GM12878 (cell line): ENCODE data around the gene DNAJC3. TPM values are rescaled to one million over a fixed set of nuclear protein-coding genes. Genes with fewer than 3 reads are reported as not detected.

Experiments
- ATAC-seq: fragments of 200-7000 bp; cut with Tn5 transposase; 3 replicates; pipeline ENCODE4 v1.9.1; 2020; ENCODE audit warnings: mild to moderate bottlenecking, moderate library complexity
- BruUV-seq: library from RNA; stranded (reverse); fragments of 400-500 nt; replicated peaks from 2 replicates; lab custom pipeline; 2021; lab: Mats Ljungman, UMichigan
- CTCF ChIA-PET: fragments of 300-600 bp; sonication (Branson Sonifier 250); formaldehyde crosslinking; extraction: SDS; loops from one replicate; lab custom pipeline; 2021; ENCODE audit warnings: inconsistent platforms; lab: Yijun Ruan, JAX
- POLR2A ChIA-PET: fragments of 350-600 bp; formaldehyde crosslinking; extraction: SDS; loops from one replicate; lab custom pipeline; 2021; ENCODE audit warnings: inconsistent platforms; lab: Charles Lee
- RAD21 ChIA-PET: fragments of 300-600 bp; sonication (Branson Sonifier 250); formaldehyde crosslinking; loops from one replicate; lab custom pipeline; 2023; ENCODE audit warnings: antibody characterized with exemption; ENCODE audit not compliant: unreplicated experiment; lab: Charles Lee
- SMC1A ChIA-PET: fragments of 300-600 bp; sonication (Branson Sonifier 250); formaldehyde crosslinking; loops from one replicate; lab custom pipeline; 2023; ENCODE audit not compliant: unreplicated experiment, uncharacterized antibody; lab: Charles Lee
- DNase-seq: peaks from one replicate; pipeline ENCODE4 v3.0.0-alpha.2; 2011; ENCODE audit warnings: low read depth, low spot score
- FAIRE-seq: peaks from 3 replicates; lab custom pipeline; 2011; peaks lifted over from hg19 to GRCh38; lab: Jason Lieb, UNC
- H2AFZ ChIP-seq: 2 replicates; pipeline ENCODE4 v1.6.0; 2011; ENCODE audit warnings: low read depth, low read length, control low read depth; ENCODE audit not compliant: control insufficient read depth
- H3K27ac ChIP-seq: 2 replicates; pipeline ENCODE4 v1.5.1; 2011; ENCODE audit warnings: control low read depth; ENCODE audit not compliant: control insufficient read depth, insufficient read depth
- H3K27me3 ChIP-seq, 2 experiments: replicated peaks in 1 of 2; 2 replicates each; pipeline versions ENCODE4 v1.6.0 to v1.6.1; 2011; ENCODE audit warnings: low read length in 1 of 2; ENCODE audit not compliant: control insufficient read depth in 2 of 2, insufficient read depth in 2 of 2
- H3K36me3 ChIP-seq, 2 experiments: 2 replicates each; pipeline ENCODE4 v1.5.1; 2011; ENCODE audit warnings: low read length in 1 of 2; ENCODE audit not compliant: control insufficient read depth in 2 of 2, insufficient read depth in 2 of 2
- H3K4me1 ChIP-seq: 2 replicates; pipeline ENCODE4 v1.6.1; 2011; ENCODE audit warnings: mild to moderate bottlenecking, low read length, moderate library complexity, mixed read lengths; ENCODE audit not compliant: control insufficient read depth, insufficient read depth
- H3K4me2 ChIP-seq: 2 replicates; pipeline ENCODE4 v1.6.0; 2011; ENCODE audit warnings: control low read depth; ENCODE audit not compliant: control insufficient read depth, insufficient read depth
- H3K4me3 ChIP-seq: fragments of 200-600 bp; sonication (generic); 2 replicates; pipeline ENCODE4 v1.5.1; 2016
- H3K79me2 ChIP-seq: 2 replicates; pipeline ENCODE4 v1.6.0; 2011; ENCODE audit warnings: low read length; ENCODE audit not compliant: control insufficient read depth, insufficient read depth
- H3K9ac ChIP-seq: 2 replicates; pipeline ENCODE4 v1.8.0; 2011; ENCODE audit warnings: low read length, control low read depth, mixed read lengths; ENCODE audit not compliant: control insufficient read depth, insufficient read depth
- H3K9me3 ChIP-seq: replicated peaks from 3 replicates; pipeline ENCODE4 v1.5.1; 2011; ENCODE audit warnings: mild to moderate bottlenecking, low read length; ENCODE audit not compliant: control insufficient read depth, insufficient read depth
- H4K20me1 ChIP-seq: 2 replicates; pipeline ENCODE4 v1.6.0; 2011; ENCODE audit not compliant: control insufficient read depth, insufficient read depth
- CREB1 ChIP-seq: IDR thresholded peaks from 2 replicates; pipeline ENCODE4 v1.6.1; 2012; ENCODE audit warnings: low read depth, mild to moderate bottlenecking, inconsistent platforms
- EP300 ChIP-seq, 2 experiments: fragments of 150-350 bp in 1 of 2; IDR thresholded peaks; 2 replicates each; pipeline ENCODE4 v1.6.1; 2011 to 2012; ENCODE audit warnings: low read depth in 2 of 2, low read length in 2 of 2, borderline replicate concordance in 1 of 2, improper control_type of control experiment in 1 of 2, inconsistent platforms in 1 of 2; ENCODE audit not compliant: control insufficient read depth in 1 of 2
- POLR2AphosphoS2 ChIP-seq: IDR thresholded peaks from 2 replicates; pipeline ENCODE4 v1.6.1; 2011; ENCODE audit warnings: low read depth, mild to moderate bottlenecking, low read length, improper control_type of control experiment, moderate library complexity
- SUZ12 ChIP-seq: fragments of 200-600 bp; sonication (generic); IDR thresholded peaks from one replicate; pipeline ENCODE4 v1.6.1; 2018; ENCODE audit warnings: antibody characterized with exemption, mild to moderate bottlenecking; ENCODE audit not compliant: unreplicated experiment
- TCF3 ChIP-seq: IDR thresholded peaks from 2 replicates; pipeline ENCODE4 v1.6.1; 2012; ENCODE audit warnings: low read depth, mild to moderate bottlenecking, low read length, borderline replicate concordance; ENCODE audit not compliant: insufficient read depth
- ZNF274 ChIP-seq: IDR thresholded peaks from one replicate; pipeline ENCODE4 v1.8.0; 2011; ENCODE audit not compliant: insufficient read length, insufficient read depth
- WGBS: methylation state at CpG from one replicate; pipeline ENCODE4 v1.1.6; 2016; ENCODE audit warnings: low lambda C conversion rate; ENCODE audit not compliant: insufficient replicate concordance, insufficient coverage; ENCODE audit errors: missing lambda C conversion rate; 5-methylcytosine and 5-hydroxymethylcytosine counted together
- in situ Hi-C: fragments of 300-500 bp; cut with MboI; formaldehyde crosslinking; loops from 9 replicates; pipeline ENCODE4 v1.14.3; 2018; ENCODE audit warnings: mixed read lengths
- intact Hi-C: fragments of 100-400 bp; cut with micrococcal nuclease; formaldehyde crosslinking; loops from one replicate; pipeline ENCODE4 v1.14.2; 2022; ENCODE audit not compliant: unreplicated experiment
- polyA plus RNA-seq, 11 experiments: library from polyadenylated mRNA; depleted of rRNA in 4 of 11; unstranded in 6 of 11; stranded (reverse) in 5 of 11; fragments of >200 nt; fragmentation: Nextera tagmentation in 4 of 11; fragmentation: Illumina TruSeq in 1 of 11; extraction: Ambion mirVana in 4 of 11; extraction: Trizol in 1 of 11; gene quantifications; 1 replicate in 1 of 11; 2 replicates in 10 of 11; pipeline versions ENCODE4 v1.2.1 to v1.2.3, GENCODE V29; 2011 to 2016; ENCODE audit warnings: inconsistent platforms in 2 of 11, missing spikeins in 2 of 11, low read depth in 1 of 11
- total RNA-seq, 4 experiments: library from RNA; depleted of rRNA in 3 of 4; stranded (reverse); fragments of >200 nt in 3 of 4; fragmentation: Illumina TruSeq in 1 of 4; extraction: Trizol in 1 of 4; gene quantifications; 2 replicates each; pipeline versions ENCODE4 v1.2.1 to v1.2.3, GENCODE V29; 2013 to 2021
- TF ChIP-seq, protein P1 (sequence below): fragments of 150-350 bp; IDR thresholded peaks from 2 replicates; pipeline ENCODE4 v1.6.1; 2014; ENCODE audit warnings: mild to moderate bottlenecking, low read depth, low read length
- TF ChIP-seq, protein P2 (sequence below): fragments of 450-650 bp; IDR thresholded peaks from 2 replicates; pipeline ENCODE4 v1.6.1; 2017; ENCODE audit warnings: low read depth, mild to moderate bottlenecking, moderate library complexity
- TF ChIP-seq, protein P3 (sequence below): fragments of 450-650 bp; formaldehyde crosslinking; IDR thresholded peaks from 2 replicates; pipeline ENCODE4 v1.4.0; 2020; ENCODE audit warnings: mild to moderate bottlenecking, moderate library complexity

DNAJC3 gene
- total and polyA plus RNA-seq, 10 of the 15 experiments (the other 5 are each of a cell fraction or from before 2014, with no cell fraction given): 9.3 to 37.4 (median 19.0) TPM

DNA sequence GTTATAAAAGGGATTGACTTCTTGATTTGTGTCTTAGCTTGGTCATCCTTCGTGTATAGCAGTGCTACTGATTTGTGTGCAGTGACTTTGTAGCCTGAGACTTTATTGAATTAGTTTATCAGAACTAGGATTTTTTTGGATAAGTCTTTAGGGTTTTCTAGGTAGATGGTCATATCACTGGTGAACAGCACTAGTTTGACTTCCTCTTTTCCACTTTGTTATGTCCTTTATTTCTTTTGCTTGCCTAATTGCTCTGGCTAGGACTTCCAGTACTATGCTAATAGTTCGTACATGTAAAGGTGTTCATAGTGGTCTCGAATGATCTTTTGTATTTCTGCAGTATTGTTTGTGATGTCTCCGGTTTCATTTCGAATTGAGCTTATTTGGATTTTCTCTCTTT lies 145.4 kb downstream of the DNAJC3 start:
- ChIA-PET POLR2A (no interaction called here), CTCF (interaction anchor here (1.1 to 5.2 kb wide), 2 partner anchors 13 to 285 kb away, joined by 3 to 44 read pairs; no protein-coding TSS in a partner anchor), SMC1A (interaction anchor here (0.9 to 1.6 kb wide), 4 partner anchors 11 to 22 kb away, joined by 3 to 5 read pairs (median 4); no protein-coding TSS in a partner anchor), RAD21 (no interaction called here)
- Histone ChIP-seq H3K79me2 (no peaks in the 10 kb centered on the region), H2AFZ (no peak overlapping the region), H3K36me3 (peaks cover 0 to 2% of the 10 kb centered on the region in 2 experiments; a peak in 1 of 4 replicates), H3K27ac (no peak overlapping the region), H3K4me1 (no peaks in the 10 kb centered on the region), H3K27me3 (no peaks in the 10 kb centered on the region), H3K9ac (no peak overlapping the region), H3K4me2 (no peak overlapping the region), H4K20me1 (no peaks in the 10 kb centered on the region), H3K4me3 (no peak overlapping the region), H3K9me3 (no peaks in the 10 kb centered on the region)
- 90% methylated on average over 5 of the region's 5 CpGs for WGBS
- intact Hi-C loops (no loop called here), in situ Hi-C loops (no loop called here)
- BruUV-seq: no TSS peak
- ATAC-seq (no peak), FAIRE-seq (no peak), DNase-seq (no peak)
- TF ChIP-seq TCF3 (no peak), EP300 (IDR thresholded peaks at IDR 0.05; ENCODE audit: borderline replicate concordance in 1 of 2, control insufficient read depth in 1 of 2, low read depth in 2 of 2, low read length in 2 of 2) (no peak), CREB1 (no peak), POLR2AphosphoS2 (no peak), ZNF274 (no peak), SUZ12 (no peak)
- TF ChIP-seq, protein P1, sequence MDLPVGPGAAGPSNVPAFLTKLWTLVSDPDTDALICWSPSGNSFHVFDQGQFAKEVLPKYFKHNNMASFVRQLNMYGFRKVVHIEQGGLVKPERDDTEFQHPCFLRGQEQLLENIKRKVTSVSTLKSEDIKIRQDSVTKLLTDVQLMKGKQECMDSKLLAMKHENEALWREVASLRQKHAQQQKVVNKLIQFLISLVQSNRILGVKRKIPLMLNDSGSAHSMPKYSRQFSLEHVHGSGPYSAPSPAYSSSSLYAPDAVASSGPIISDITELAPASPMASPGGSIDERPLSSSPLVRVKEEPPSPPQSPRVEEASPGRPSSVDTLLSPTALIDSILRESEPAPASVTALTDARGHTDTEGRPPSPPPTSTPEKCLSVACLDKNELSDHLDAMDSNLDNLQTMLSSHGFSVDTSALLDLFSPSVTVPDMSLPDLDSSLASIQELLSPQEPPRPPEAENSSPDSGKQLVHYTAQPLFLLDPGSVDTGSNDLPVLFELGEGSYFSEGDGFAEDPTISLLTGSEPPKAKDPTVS: no peak
- TF ChIP-seq, protein P2, sequence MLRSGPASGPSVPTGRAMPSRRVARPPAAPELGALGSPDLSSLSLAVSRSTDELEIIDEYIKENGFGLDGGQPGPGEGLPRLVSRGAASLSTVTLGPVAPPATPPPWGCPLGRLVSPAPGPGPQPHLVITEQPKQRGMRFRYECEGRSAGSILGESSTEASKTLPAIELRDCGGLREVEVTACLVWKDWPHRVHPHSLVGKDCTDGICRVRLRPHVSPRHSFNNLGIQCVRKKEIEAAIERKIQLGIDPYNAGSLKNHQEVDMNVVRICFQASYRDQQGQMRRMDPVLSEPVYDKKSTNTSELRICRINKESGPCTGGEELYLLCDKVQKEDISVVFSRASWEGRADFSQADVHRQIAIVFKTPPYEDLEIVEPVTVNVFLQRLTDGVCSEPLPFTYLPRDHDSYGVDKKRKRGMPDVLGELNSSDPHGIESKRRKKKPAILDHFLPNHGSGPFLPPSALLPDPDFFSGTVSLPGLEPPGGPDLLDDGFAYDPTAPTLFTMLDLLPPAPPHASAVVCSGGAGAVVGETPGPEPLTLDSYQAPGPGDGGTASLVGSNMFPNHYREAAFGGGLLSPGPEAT: no peak
- TF ChIP-seq, protein P3, sequence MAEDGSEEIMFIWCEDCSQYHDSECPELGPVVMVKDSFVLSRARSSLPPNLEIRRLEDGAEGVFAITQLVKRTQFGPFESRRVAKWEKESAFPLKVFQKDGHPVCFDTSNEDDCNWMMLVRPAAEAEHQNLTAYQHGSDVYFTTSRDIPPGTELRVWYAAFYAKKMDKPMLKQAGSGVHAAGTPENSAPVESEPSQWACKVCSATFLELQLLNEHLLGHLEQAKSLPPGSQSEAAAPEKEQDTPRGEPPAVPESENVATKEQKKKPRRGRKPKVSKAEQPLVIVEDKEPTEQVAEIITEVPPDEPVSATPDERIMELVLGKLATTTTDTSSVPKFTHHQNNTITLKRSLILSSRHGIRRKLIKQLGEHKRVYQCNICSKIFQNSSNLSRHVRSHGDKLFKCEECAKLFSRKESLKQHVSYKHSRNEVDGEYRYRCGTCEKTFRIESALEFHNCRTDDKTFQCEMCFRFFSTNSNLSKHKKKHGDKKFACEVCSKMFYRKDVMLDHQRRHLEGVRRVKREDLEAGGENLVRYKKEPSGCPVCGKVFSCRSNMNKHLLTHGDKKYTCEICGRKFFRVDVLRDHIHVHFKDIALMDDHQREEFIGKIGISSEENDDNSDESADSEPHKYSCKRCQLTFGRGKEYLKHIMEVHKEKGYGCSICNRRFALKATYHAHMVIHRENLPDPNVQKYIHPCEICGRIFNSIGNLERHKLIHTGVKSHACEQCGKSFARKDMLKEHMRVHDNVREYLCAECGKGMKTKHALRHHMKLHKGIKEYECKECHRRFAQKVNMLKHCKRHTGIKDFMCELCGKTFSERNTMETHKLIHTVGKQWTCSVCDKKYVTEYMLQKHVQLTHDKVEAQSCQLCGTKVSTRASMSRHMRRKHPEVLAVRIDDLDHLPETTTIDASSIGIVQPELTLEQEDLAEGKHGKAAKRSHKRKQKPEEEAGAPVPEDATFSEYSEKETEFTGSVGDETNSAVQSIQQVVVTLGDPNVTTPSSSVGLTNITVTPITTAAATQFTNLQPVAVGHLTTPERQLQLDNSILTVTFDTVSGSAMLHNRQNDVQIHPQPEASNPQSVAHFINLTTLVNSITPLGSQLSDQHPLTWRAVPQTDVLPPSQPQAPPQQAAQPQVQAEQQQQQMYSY (CRISPR knock-in tag): no peak
